Motor neuron (in vitro differentiated cells): ENCODE results near the gene TRIM73. TPM values are rescaled to one million over a fixed set of nuclear protein-coding genes. Genes with fewer than 3 reads are reported as not detected.
"Not testable (repeated sequence)": the region's sequence is repeated elsewhere in the genome, so short reads cannot be mapped to it uniquely, and the experiment has no call there.

ENCODE experiments used
- ATAC-seq, 8 experiments: fragments of 200-7000 bp; cut with Tn5 transposase; replicated peaks in 6 of 8; 2 replicates each; pipeline ENCODE4 v1.8.0; 2021; ENCODE audit warnings: mild to moderate bottlenecking in 8 of 8, moderate library complexity in 8 of 8
- H3K27ac ChIP-seq, 2 donors: fragments of 250-450 bp; sonication (Bioruptor Pico); 2 replicates each; pipeline ENCODE4 v1.9.0; 2021; ENCODE audit warnings: antibody characterized with exemption in 2 of 2, mild to moderate bottlenecking in 2 of 2, moderate library complexity in 1 of 2
- H3K4me1 ChIP-seq, 2 donors: fragments of 250-450 bp; sonication (Bioruptor Pico); replicated peaks in 1 of 2; 2 replicates each; pipeline ENCODE4 v1.6.1; 2021; ENCODE audit warnings: antibody characterized with exemption in 2 of 2, mild to moderate bottlenecking in 2 of 2, moderate library complexity in 1 of 2
- H3K4me3 ChIP-seq, 5 donors: fragments of 250-450 bp; sonication (Bioruptor Pico); 2 replicates each; pipeline ENCODE4 v1.9.0; 2021; ENCODE audit warnings: antibody characterized with exemption in 5 of 5, mild to moderate bottlenecking in 5 of 5, moderate library complexity in 4 of 5
- WGBS, 10 experiments: fragments of 450-650 bp; shearing (Covaris generic); methylation state at CpG; one replicate each; pipeline ENCODE4 v1.0.0; 2022; 5-methylcytosine and 5-hydroxymethylcytosine counted together
- in situ Hi-C, 9 experiments: fragments of 400-800 bp; cut with MboI; loops; one replicate each; pipeline ENCODE4 v1.15.0; 2021; ENCODE audit warnings: low sequenced_read_pairs in 9 of 9, low pct_unique_long_range_greater_than_20kb in 2 of 9; ENCODE audit not compliant: unreplicated experiment in 9 of 9
- total RNA-seq, 8 experiments: library from RNA; unstranded; fragments of 300-600 nt; gene quantifications; 2 replicates each; pipeline versions ENCODE4 v1.2.3 to v1.2.4, GENCODE V29; 2022

Gene TRIM73
- total RNA-seq, 8 experiments from 2014 or later, result 1.3 to 7.8 (median 4.3) TPM

GRCh38 chr7:75420152-75420551 is 24.7 kb downstream of the TRIM73 start:
- H3K4me1 ChIP-seq, H3K4me3 ChIP-seq, ATAC-seq, H3K27ac ChIP-seq, in situ Hi-C loops: not testable (repeated sequence)
- 96 to 100% methylated on average over 2 to 4 of the region's 13 CpGs; no CpG with 5 or more reads in 8 of the 10 experiments for WGBS, 10 experiments

GRCh38 chr7:75421798-75422710 is 26.6 kb downstream of the TRIM73 start:
- WGBS, 10 experiments, result no CpG with 5 or more reads among the region's 50 CpGs
- H3K4me3 ChIP-seq, H3K27ac ChIP-seq, H3K4me1 ChIP-seq, in situ Hi-C loops: not testable (repeated sequence)
- ATAC-seq, result peak in 4 of 8 experiments; percentile 11 to 29 (median 24)

DNA sequence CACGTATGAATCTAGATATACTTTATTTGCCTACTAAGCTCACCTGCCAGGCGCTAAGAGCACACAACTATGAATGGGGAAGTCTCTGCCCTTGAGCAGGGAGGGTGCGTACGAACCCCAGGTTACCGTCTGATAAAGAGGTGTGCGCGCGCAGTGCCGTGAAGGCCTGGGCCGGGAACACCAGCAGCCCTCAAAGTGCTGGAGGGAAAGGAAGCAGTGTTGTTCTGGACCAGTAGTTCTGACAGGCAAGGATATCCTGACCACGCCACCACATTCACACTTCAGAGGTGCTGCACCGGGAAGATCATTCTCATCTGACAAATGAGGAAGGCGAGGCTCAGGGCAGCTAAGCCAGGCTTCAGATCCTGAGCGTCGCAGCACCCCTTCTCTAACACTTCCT is 28.1 kb downstream of the TRIM73 start:
- peak in 1 of 8 experiments; percentile 13 for ATAC-seq
- H3K27ac ChIP-seq, H3K4me3 ChIP-seq, H3K4me1 ChIP-seq, in situ Hi-C loops: not testable (repeated sequence)
- no CpG with 5 or more reads among the region's 15 CpGs for WGBS, 10 experiments

DNA sequence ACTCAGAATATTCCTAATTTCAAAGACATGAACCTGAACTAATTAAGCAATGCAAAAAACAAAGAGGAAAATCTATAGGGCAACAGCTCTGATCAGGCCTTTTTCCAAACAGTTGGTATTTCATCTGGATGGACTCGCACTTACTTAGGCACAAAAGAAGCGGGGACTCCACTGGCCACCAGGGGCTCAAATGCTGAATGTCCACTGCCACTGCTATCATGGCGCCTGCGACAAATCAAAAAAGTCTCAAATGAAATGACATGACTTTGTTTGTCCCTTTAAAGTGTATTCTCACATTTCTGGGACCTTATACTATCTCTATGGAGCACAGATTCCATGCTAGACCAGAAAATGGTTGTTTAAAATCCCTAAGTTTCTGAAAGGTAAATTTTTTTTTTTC is 43.6 kb downstream of the TRIM73 start:
- ATAC-seq, H3K4me3 ChIP-seq, H3K27ac ChIP-seq, H3K4me1 ChIP-seq, in situ Hi-C loops: not testable (repeated sequence)
- 92 to 100% (median 100%) methylated on average over 1 to 4 of the region's 4 CpGs; no CpG with 5 or more reads in 1 of the 10 experiments for WGBS, 10 experiments

DNA sequence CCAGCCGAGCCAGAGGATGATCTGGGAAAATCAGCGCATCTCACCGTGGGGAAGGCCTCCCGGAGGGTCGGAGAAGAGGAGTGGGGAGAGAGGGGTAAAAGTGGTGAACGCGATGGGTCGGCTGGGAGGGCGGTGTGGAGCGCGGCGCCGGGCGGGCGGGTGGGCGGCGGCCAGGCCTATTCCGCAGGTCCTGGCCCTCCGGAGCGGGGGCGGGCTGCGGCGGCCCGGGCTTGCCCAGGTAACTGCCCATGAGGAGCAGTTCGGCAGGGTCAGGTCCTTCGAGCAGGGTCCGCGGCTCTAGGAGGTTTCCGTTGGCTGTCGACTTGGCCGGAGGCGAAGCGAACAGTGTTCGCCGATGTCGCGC is 46.7 kb downstream of the TRIM73 start:
- H3K4me1 ChIP-seq, in situ Hi-C loops: not testable (repeated sequence)
- ATAC-seq, result peak; percentile 44 to 65 (median 52)
- Histone ChIP-seq H3K4me3 (peak overlapping the region; percentile 91 to 100 (median 98)), H3K27ac (peak overlapping the region; percentile 92 to 99)
- no CpG with 5 or more reads among the region's 37 CpGs for WGBS, 10 experiments

GRCh38 chr7:75442465-75443111 is 47.2 kb downstream of the TRIM73 start:
- peak overlapping the region; percentile 92 to 99 for H3K27ac ChIP-seq
- in situ Hi-C loops, H3K4me1 ChIP-seq: not testable (repeated sequence)
- ATAC-seq, result peak; percentile 85 to 96 (median 92)
- peak overlapping the region; percentile 91 to 100 (median 98) for H3K4me3 ChIP-seq
- no CpG with 5 or more reads among the region's 76 CpGs for WGBS, 10 experiments

GRCh38 chr7:75449946-75450345 is 54.5 kb downstream of the TRIM73 start:
- ATAC-seq, in situ Hi-C loops, H3K27ac ChIP-seq, H3K4me1 ChIP-seq, H3K4me3 ChIP-seq: not testable (repeated sequence)
- no CpG with 5 or more reads among the region's 5 CpGs for WGBS, 10 experiments

DNA sequence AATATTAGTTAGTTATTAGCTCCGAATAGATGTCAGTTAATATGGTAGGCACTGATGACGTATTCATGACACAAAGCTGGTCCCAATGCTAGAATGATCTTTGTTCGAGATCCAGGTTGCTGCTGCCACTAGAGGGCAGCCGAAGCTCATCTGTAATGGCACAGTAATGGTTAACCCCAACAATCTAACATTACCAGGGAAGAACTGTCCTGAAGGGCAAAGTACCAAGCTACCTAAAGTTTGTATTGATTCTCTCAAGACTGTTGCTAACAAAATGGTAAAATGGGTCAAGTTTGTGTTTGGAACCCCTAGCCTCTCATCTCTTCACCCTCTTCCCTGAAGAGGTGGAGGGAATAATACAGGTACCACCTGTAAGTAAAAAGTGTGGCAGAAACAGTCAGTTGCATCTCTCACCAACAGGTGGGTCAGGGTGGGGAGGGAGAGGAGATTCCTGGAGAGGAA is 57.1 kb downstream of the TRIM73 start:
- WGBS, 10 experiments, result 6% methylated on average over 2 of the region's 4 CpGs; no CpG with 5 or more reads in 9 of the 10 experiments
- H3K27ac ChIP-seq, H3K4me1 ChIP-seq, in situ Hi-C loops, H3K4me3 ChIP-seq: not testable (repeated sequence)
- peak in 7 of 8 experiments; percentile 50 to 97 (median 78) for ATAC-seq

Other genes starting within 250 kb of the TRIM73 start
- 10 to 100 TPM in 7 of 8 experiments, 1 to 10 TPM in 1; 8.0 to 34.1 (median 12.5) TPM for gene POM121C, start 90.7 kb downstream of the TRIM73 start, total RNA-seq
- gene SPDYE5, start 96.7 kb downstream of the TRIM73 start, total RNA-seq, result 1 to 10 TPM in 3 of 8 experiments, under 1 TPM in 5; 0.65 to 5.8 (median 0.85) TPM